GM19324 (cell line): Measurements from ENCODE around the gene CANX.

ENCODE experiments used
- ATAC-seq: cut with Tn5 transposase; IDR thresholded peaks from one replicate; pipeline ENCODE4 v1.9.1; 2021; ENCODE audit warnings: mild to moderate bottlenecking, moderate library complexity; ENCODE audit not compliant: unreplicated experiment, low FRiP score

The CANX gene

GRCh38 chr5:179773686-179774040 is 74.9 kb downstream of the CANX start:
- ATAC-seq = no peak

GRCh38 chr5:179774442-179774841 is 75.7 kb downstream of the CANX start:
- no peak for ATAC-seq

- ATAC-seq = no peak
Observed at GRCh38 chr5:179776411-179776938, 77.7 kb downstream of the CANX start.

DNA sequence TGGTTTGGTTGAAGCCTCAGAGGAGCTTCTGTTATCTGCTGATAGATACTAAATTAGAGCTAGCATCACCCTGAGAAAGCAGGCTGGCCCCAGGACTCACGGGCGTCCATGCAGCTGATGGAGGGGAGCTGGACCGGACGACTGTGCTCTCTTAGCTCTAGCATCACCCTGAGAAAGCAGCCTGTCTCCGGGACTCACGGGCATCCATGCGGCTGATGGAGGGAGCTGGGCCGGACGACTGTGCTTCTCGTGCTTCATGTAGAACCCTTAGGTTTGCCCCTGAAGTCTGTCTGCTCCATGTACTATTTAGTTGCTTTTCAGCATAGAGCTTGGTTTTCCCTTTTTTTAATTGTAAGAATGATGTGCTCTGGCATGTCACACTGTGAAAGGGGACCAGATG is 78.7 kb downstream of the CANX start:
- no peak for ATAC-seq

DNA sequence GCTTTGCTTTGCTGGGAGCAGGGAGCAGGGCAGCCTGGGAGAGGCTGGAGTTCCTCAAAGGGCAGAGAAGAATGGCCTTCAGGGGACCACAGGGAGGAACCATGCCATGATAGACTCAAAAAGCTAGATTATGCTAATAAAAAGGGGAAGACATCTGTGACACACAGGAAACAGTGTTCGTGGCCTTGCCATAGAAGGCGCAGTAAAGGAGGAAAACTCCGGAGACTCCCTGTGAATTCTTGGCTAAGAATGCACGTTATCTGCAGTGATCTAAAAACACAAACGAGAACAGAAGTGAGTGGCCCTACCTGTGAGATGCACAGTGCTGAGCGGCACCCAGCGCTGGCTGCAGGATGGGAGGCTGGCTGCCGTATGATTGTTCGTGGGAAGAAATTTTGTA is 79.1 kb downstream of the CANX start:
- no peak for ATAC-seq

DNA sequence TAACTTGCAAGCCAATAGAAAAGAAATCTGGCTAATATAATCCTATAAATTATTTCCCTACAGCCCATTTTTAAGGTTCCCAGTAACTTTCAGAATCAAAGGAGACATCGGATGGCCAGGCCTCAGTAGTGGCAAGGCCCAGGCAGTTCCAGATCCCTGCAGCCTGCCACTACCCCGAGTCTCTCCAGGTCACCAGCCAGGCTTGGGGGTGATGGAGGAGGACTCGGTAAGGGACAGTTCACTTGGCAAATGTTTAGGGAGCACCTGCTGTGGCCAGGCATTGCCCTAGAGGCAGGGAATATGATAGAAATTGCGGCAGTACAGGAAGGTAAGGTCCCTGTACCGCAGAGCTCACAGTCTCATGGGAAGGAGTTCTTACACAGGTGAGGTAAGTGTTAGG is 79.8 kb downstream of the CANX start:
- no peak for ATAC-seq

DNA sequence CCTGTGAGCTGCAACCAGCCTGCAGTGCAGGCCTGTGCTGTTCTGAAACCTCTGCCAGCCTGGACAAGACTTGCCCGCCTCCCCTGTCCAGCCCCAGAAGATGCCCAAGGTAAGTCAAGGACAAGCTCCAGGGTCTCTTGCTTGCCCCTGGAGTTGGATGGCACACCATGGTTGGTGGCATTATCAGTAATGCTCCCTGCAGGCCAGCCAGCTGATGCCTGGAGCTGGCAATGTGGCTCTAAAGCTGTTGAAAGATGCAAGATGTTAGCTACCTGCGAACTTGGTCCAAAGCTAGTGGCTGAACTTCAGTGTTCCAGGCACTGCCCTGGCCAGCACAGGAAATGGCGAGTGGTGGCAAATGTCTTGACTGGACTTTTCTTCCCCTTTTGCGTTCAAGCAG is 81.1 kb downstream of the CANX start:
- no peak for ATAC-seq

DNA sequence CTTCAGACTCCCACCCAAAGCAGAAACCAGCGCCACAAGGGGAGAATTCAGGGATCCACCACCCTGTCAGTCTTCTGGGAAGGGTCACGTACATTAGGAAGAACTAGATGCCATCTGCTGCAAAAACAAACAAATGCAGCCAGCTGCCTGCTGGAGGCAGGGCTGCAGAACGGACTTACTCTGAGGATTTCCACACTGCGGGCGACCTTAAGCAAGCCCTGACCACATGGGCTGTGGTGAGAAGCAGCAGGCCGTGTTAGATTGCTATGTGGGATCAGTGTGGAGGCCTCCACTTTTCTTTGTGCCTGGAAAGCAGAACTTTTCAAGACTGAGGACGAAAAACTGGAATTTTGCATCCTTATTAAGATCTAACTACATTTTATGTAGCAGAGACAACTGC is 81.6 kb downstream of the CANX start:
- no peak for ATAC-seq
